ENCODE measurements around the gene TFPI. TPM values are rescaled to one million over a fixed set of nuclear protein-coding genes. Genes with fewer than 3 reads are reported as not detected.

The TFPI gene
- total RNA-seq, 4 donors from 2014 or later: 42.6 to 141 (median 66.1) TPM

GRCh38 chr2:187438455-187438854 lies 115.8 kb downstream of the TFPI start:
- no peaks in the 10 kb centered on the region for H3K4me1 ChIP-seq
- no peaks in the 10 kb centered on the region for H3K9me3 ChIP-seq
- no peaks in the 10 kb centered on the region for H3K36me3 ChIP-seq
- 42 to 50% methylated on average over 1 of the region's 1 CpG for WGBS, 2 donors (ENCODE audit: low coverage in 1 of 2)
- TF ChIP-seq POLR2A (IDR thresholded peaks at IDR 0.05): no peak
- no peak for TF ChIP-seq POLR2AphosphoS5 (IDR thresholded peaks at IDR 0.05)
- no peak for TF ChIP-seq EP300 (IDR thresholded peaks at IDR 0.05)
- H3K27me3 ChIP-seq: no peaks in the 10 kb centered on the region
- no peak overlapping the region for H3K27ac ChIP-seq
- no peak for ATAC-seq
- no peak overlapping the region for H3K4me3 ChIP-seq

- ATAC-seq: no peak
- 53 to 59% methylated on average over 4 of the region's 4 CpGs for WGBS, 2 donors (ENCODE audit: low coverage in 1 of 2)
- Histone ChIP-seq H3K36me3 (no peaks in the 10 kb centered on the region), H3K4me1 (no peaks in the 10 kb centered on the region), H3K27ac (no peak overlapping the region), H3K27me3 (no peaks in the 10 kb centered on the region), H3K9me3 (no peaks in the 10 kb centered on the region), H3K4me3 (no peak overlapping the region)
- TF ChIP-seq EP300 (IDR thresholded peaks at IDR 0.05) (no peak), POLR2A (IDR thresholded peaks at IDR 0.05) (no peak), POLR2AphosphoS5 (IDR thresholded peaks at IDR 0.05) (no peak), CTCF (IDR thresholded peaks at IDR 0.05) (no peak)
Observed at GRCh38 chr2:187435756-187436155, 118.5 kb downstream of the TFPI start.

GRCh38 chr2:187435078-187435477 lies 119.2 kb downstream of the TFPI start:
- 69 to 95% methylated on average over 2 to 3 of the region's 3 CpGs for WGBS, 2 donors (ENCODE audit: low coverage in 1 of 2)

GRCh38 chr2:187434342-187434785 lies 119.9 kb downstream of the TFPI start:
- 67 to 89% methylated on average over 1 of the region's 1 CpG for WGBS, 2 donors (ENCODE audit: low coverage in 1 of 2)
- Histone ChIP-seq H3K9me3 (no peaks in the 10 kb centered on the region), H3K36me3 (no peaks in the 10 kb centered on the region), H3K27me3 (no peaks in the 10 kb centered on the region), H3K4me1 (no peaks in the 10 kb centered on the region), H3K4me3 (no peak overlapping the region), H3K27ac (no peak overlapping the region)
- TF ChIP-seq EP300 (IDR thresholded peaks at IDR 0.05): no peak
- TF ChIP-seq POLR2AphosphoS5 (IDR thresholded peaks at IDR 0.05): no peak
- TF ChIP-seq POLR2A (IDR thresholded peaks at IDR 0.05): no peak
- no peak for TF ChIP-seq CTCF (IDR thresholded peaks at IDR 0.05)
- no peak for ATAC-seq

More at GRCh38 chr2:187435078-187435477, 119.2 kb downstream of the TFPI start:
- H3K27me3 ChIP-seq: no peaks in the 10 kb centered on the region
- H3K27ac ChIP-seq: no peak overlapping the region
- no peak for TF ChIP-seq EP300 (IDR thresholded peaks at IDR 0.05)
- TF ChIP-seq POLR2A (IDR thresholded peaks at IDR 0.05): no peak
- no peak for TF ChIP-seq CTCF (IDR thresholded peaks at IDR 0.05)
- no peak for TF ChIP-seq POLR2AphosphoS5 (IDR thresholded peaks at IDR 0.05)
- H3K4me3 ChIP-seq: no peak overlapping the region
- no peaks in the 10 kb centered on the region for H3K36me3 ChIP-seq
- ATAC-seq: no peak
- H3K4me1 ChIP-seq: no peaks in the 10 kb centered on the region
- no peaks in the 10 kb centered on the region for H3K9me3 ChIP-seq

- TF ChIP-seq POLR2A (IDR thresholded peaks at IDR 0.05) (no peak), POLR2AphosphoS5 (IDR thresholded peaks at IDR 0.05) (no peak), CTCF (IDR thresholded peaks at IDR 0.05) (no peak), EP300 (IDR thresholded peaks at IDR 0.05) (no peak)
- Histone ChIP-seq H3K27ac (no peak overlapping the region), H3K4me3 (no peak overlapping the region), H3K36me3 (no peaks in the 10 kb centered on the region), H3K9me3 (no peaks in the 10 kb centered on the region), H3K27me3 (no peaks in the 10 kb centered on the region), H3K4me1 (no peaks in the 10 kb centered on the region)
- ATAC-seq: no peak
Observed at GRCh38 chr2:187431911-187432310, 122.3 kb downstream of the TFPI start.
